CD14-positive monocyte (primary cell): ENCODE results near the gene RBMS3. TPM values are rescaled to one million over a fixed set of nuclear protein-coding genes. Genes with fewer than 3 reads are reported as not detected.

Experiments used
- DNase-seq, 3 donors: peaks; one replicate each; pipeline ENCODE4 v3.0.0-alpha.2; 2011 to 2022
- H2AFZ ChIP-seq: 2 replicates; pipeline ENCODE4 v1.6.0; 2012; ENCODE audit warnings: mild to moderate bottlenecking, low read depth, low read length, inconsistent platforms; ENCODE audit not compliant: insufficient read depth, poor library complexity, severe bottlenecking
- H3K27ac ChIP-seq, 2 donors: 1 replicate in 1 of 2; 2 replicates in 1 of 2; pipeline ENCODE4 v1.5.1; 2012 to 2013; ENCODE audit warnings: low read length in 2 of 2, control low read depth in 1 of 2, inconsistent platforms in 1 of 2, low read depth in 1 of 2, mild to moderate bottlenecking in 1 of 2
- H3K27me3 ChIP-seq, 2 donors: one replicate each; pipeline versions ENCODE4 v1.6.0 to v1.6.1; 2011 to 2013; ENCODE audit warnings: low read length in 2 of 2; ENCODE audit not compliant: control insufficient read depth in 2 of 2, insufficient read depth in 2 of 2
- H3K36me3 ChIP-seq, 2 donors: replicated peaks in 1 of 2; 1 replicate in 1 of 2; 2 replicates in 1 of 2; pipeline versions ENCODE4 v1.5.1 to v1.6.1; 2012 to 2013; ENCODE audit warnings: low read length in 2 of 2, control low read depth in 1 of 2, inconsistent platforms in 1 of 2, mild to moderate bottlenecking in 1 of 2; ENCODE audit not compliant: insufficient read depth in 2 of 2, control insufficient read depth in 1 of 2
- H3K4me1 ChIP-seq, 2 donors: 1 replicate in 1 of 2; 2 replicates in 1 of 2; pipeline versions ENCODE4 v1.5.1 to v1.6.1; 2012 to 2013; ENCODE audit warnings: low read length in 2 of 2, control low read depth in 1 of 2, inconsistent platforms in 1 of 2, mild to moderate bottlenecking in 1 of 2, moderate library complexity in 1 of 2; ENCODE audit not compliant: insufficient read depth in 2 of 2, control insufficient read depth in 1 of 2
- H3K4me2 ChIP-seq: replicated peaks from 2 replicates; pipeline ENCODE3; 2012; ENCODE audit warnings: low read length, moderate library complexity, mild to moderate bottlenecking; ENCODE audit not compliant: poor library complexity, severe bottlenecking; ENCODE audit errors: extremely low read depth
- H3K4me3 ChIP-seq, 3 experiments: fragments of 200-600 bp in 1 of 3; sonication (generic) in 1 of 3; replicated peaks in 1 of 3; 1 replicate in 2 of 3; 2 replicates in 1 of 3; pipeline ENCODE4 v1.5.1; 2011 to 2013; ENCODE audit warnings: low read length in 3 of 3, mild to moderate bottlenecking in 3 of 3, control low read depth in 2 of 3, low read depth in 2 of 3, inconsistent platforms in 1 of 3, moderate library complexity in 1 of 3
- H3K79me2 ChIP-seq: 2 replicates; pipeline ENCODE4 v1.6.0; 2012; ENCODE audit warnings: mild to moderate bottlenecking, control low read depth, inconsistent platforms, low read length, moderate library complexity; ENCODE audit not compliant: insufficient read depth
- H3K9ac ChIP-seq: 2 replicates; pipeline ENCODE4 v1.6.0; 2017; ENCODE audit warnings: low read length, mild to moderate bottlenecking; ENCODE audit not compliant: insufficient read depth, poor library complexity, severe bottlenecking
- H3K9me3 ChIP-seq, 2 donors: replicated peaks in 1 of 2; 1 replicate in 1 of 2; 2 replicates in 1 of 2; pipeline versions ENCODE4 v1.5.1 to v1.6.1; 2012 to 2013; ENCODE audit warnings: low read length in 2 of 2, control low read depth in 1 of 2; ENCODE audit not compliant: control insufficient read depth in 1 of 2, insufficient read depth in 1 of 2
- H4K20me1 ChIP-seq: 2 replicates; pipeline ENCODE4 v1.6.0; 2012; ENCODE audit warnings: mild to moderate bottlenecking, low read length, control low read depth, moderate library complexity; ENCODE audit not compliant: insufficient read depth
- H3K27ac Mint-ChIP-seq, 7 donors: one replicate each; pipeline ENCODE4 v1.8.0; 2020; ENCODE audit warnings: mild to moderate bottlenecking in 7 of 7, mixed read lengths in 7 of 7, moderate library complexity in 6 of 7, inconsistent platforms in 2 of 7
- H3K27me3 Mint-ChIP-seq, 3 donors: one replicate each; pipeline ENCODE4 v1.8.0; 2021 to 2022; ENCODE audit warnings: low read depth in 3 of 3, mild to moderate bottlenecking in 3 of 3, mixed read lengths in 3 of 3, moderate library complexity in 3 of 3, inconsistent platforms in 1 of 3
- H3K36me3 Mint-ChIP-seq, 2 donors: one replicate each; pipeline ENCODE4 v1.8.0; 2020; ENCODE audit warnings: mixed read lengths in 2 of 2, inconsistent platforms in 1 of 2, mild to moderate bottlenecking in 1 of 2
- H3K4me1 Mint-ChIP-seq: one replicate; pipeline ENCODE4 v1.8.0; 2020; ENCODE audit warnings: mild to moderate bottlenecking, mixed read lengths
- H3K4me3 Mint-ChIP-seq, 2 donors: one replicate each; pipeline ENCODE4 v1.8.0; 2020; ENCODE audit warnings: mild to moderate bottlenecking in 2 of 2, mixed read lengths in 2 of 2, moderate library complexity in 1 of 2
- H3K9me3 Mint-ChIP-seq, 7 donors: one replicate each; pipeline ENCODE4 v1.8.0; 2020 to 2022; ENCODE audit warnings: mixed read lengths in 7 of 7, mild to moderate bottlenecking in 6 of 7, moderate library complexity in 6 of 7, inconsistent platforms in 2 of 7
- WGBS: methylation state at CpG from one replicate; pipeline ENCODE4 v1.1.5; 2013; ENCODE audit warnings: missing lambda C conversion rate; ENCODE audit not compliant: insufficient coverage; 5-methylcytosine and 5-hydroxymethylcytosine counted together
- intact Hi-C, 2 donors: fragments of 100-400 bp; cut with micrococcal nuclease; formaldehyde crosslinking; loops; one replicate each; pipeline versions ENCODE4 v1.15.0 to v1.15.1; 2023
- polyA plus RNA-seq, 3 donors: library from polyadenylated mRNA; depleted of rRNA in 1 of 3; unstranded in 2 of 3; stranded (reverse) in 1 of 3; fragments of 300-500 nt in 2 of 3; fragments of >200 nt in 1 of 3; fragmentation: Illumina TruSeq in 2 of 3; gene quantifications; 1 replicate in 2 of 3; 2 replicates in 1 of 3; pipeline ENCODE4 v1.2.3, GENCODE V29; 2012 to 2021
- TF ChIP-seq, protein P1 (sequence below): fragments of 200-600 bp; IDR thresholded peaks from one replicate; pipeline ENCODE4 v1.8.0; 2022; ENCODE audit warnings: antibody characterized with exemption, mild to moderate bottlenecking

Gene RBMS3
- polyA plus RNA-seq, 3 donors, result not detected

DNA sequence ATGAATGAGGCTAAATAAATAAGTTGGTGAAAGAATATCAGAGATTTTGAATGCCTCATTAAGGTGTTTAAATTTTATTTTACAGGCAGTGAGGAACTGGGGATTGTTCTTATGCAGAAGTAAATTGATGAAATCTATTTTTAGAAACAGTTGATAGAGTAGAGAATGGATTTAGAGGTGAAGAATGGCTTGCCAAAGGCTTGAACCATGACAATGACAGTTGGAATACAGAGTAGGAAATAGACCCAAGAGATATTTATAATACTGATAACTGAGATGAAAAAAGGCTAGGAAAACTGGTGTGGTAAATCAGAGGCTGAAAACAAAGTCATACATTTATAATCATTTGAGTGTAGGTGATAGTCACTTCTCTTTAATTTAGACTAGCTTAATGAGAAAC is 39.0 kb upstream of the RBMS3 start:
- Mint-ChIP-seq H3K36me3 (no peaks in the 10 kb centered on the region), H3K4me1 (peaks cover 26% of the 10 kb centered on the region), H3K27me3 (peaks cover 0 to 4% (median 0%) of the 10 kb centered on the region in 3 donors), H3K4me3 (no peak overlapping the region), H3K27ac (no peak overlapping the region), H3K9me3 (peaks cover 0 to 6% (median 2%) of the 10 kb centered on the region in 7 donors)
- Histone ChIP-seq H3K4me1 (peaks cover 18 to 33% of the 10 kb centered on the region in 2 donors), H3K9me3 (no peaks in the 10 kb centered on the region), H3K4me2 (no peak overlapping the region), H3K27ac (no peak overlapping the region), H3K79me2 (no peaks in the 10 kb centered on the region), H3K36me3 (no peaks in the 10 kb centered on the region), H3K27me3 (no peaks in the 10 kb centered on the region), H2AFZ (no peak overlapping the region), H3K9ac (no peak overlapping the region), H4K20me1 (no peaks in the 10 kb centered on the region), H3K4me3 (no peak overlapping the region)
- no peak for DNase-seq
- TF ChIP-seq, protein P1, sequence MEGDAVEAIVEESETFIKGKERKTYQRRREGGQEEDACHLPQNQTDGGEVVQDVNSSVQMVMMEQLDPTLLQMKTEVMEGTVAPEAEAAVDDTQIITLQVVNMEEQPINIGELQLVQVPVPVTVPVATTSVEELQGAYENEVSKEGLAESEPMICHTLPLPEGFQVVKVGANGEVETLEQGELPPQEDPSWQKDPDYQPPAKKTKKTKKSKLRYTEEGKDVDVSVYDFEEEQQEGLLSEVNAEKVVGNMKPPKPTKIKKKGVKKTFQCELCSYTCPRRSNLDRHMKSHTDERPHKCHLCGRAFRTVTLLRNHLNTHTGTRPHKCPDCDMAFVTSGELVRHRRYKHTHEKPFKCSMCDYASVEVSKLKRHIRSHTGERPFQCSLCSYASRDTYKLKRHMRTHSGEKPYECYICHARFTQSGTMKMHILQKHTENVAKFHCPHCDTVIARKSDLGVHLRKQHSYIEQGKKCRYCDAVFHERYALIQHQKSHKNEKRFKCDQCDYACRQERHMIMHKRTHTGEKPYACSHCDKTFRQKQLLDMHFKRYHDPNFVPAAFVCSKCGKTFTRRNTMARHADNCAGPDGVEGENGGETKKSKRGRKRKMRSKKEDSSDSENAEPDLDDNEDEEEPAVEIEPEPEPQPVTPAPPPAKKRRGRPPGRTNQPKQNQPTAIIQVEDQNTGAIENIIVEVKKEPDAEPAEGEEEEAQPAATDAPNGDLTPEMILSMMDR, result no peak
- intact Hi-C loops, result no loop called here

DNA sequence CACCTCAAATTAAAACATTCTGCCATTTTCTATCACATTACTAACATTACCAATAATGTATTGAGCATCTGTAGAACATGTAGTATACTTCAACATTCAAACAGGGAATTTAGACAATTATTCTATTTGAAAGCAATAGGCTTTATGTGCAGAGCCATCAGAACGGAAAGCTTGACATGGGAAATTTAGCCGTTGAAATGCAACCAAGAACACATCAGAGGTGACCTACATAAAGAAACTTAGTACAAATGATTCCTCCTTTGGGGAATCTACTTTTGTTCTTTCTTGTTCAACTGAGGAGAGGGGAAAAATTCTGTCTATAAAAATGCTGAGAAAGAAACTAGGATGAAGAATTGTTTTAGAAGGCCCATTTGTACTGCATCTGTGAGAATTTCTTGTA is 38.6 kb upstream of the RBMS3 start:
- intact Hi-C loops, result no loop called here
- H3K4me3 Mint-ChIP-seq, result no peak overlapping the region
- peaks cover 29% of the 10 kb centered on the region for H3K4me1 Mint-ChIP-seq
- H3K27me3 Mint-ChIP-seq, result peaks cover 0 to 4% (median 0%) of the 10 kb centered on the region in 3 donors
- Histone ChIP-seq H2AFZ (no peak overlapping the region), H3K27ac (no peak overlapping the region), H3K36me3 (no peaks in the 10 kb centered on the region), H3K9me3 (no peaks in the 10 kb centered on the region), H3K4me1 (peaks cover 18 to 37% of the 10 kb centered on the region in 2 donors), H3K4me3 (no peak overlapping the region), H3K9ac (no peak overlapping the region), H3K27me3 (no peaks in the 10 kb centered on the region), H3K4me2 (no peak overlapping the region), H4K20me1 (no peaks in the 10 kb centered on the region), H3K79me2 (no peaks in the 10 kb centered on the region)
- TF ChIP-seq, protein P1, result no peak
- H3K36me3 Mint-ChIP-seq, result no peaks in the 10 kb centered on the region
- no peak for DNase-seq
- H3K9me3 Mint-ChIP-seq, result peaks cover 0 to 6% (median 2%) of the 10 kb centered on the region in 7 donors
- no peak overlapping the region for H3K27ac Mint-ChIP-seq
- no CpG with 5 or more reads among the region's 2 CpGs for WGBS
